OCI-LY3 (cell line): ENCODE results near the gene ATP8A2.

Source experiments
- H2AFZ ChIP-seq: fragments of 200-600, 300-600 bp; shearing (Covaris generic); 2 replicates; pipeline ENCODE4 v1.6.0; 2014; ENCODE audit warnings: antibody characterized with exemption, low read depth, low read length
- H3K27ac ChIP-seq: fragments of 200-600, 300-600 bp; sonication (generic); 2 replicates; pipeline ENCODE4 v1.5.1; 2014; ENCODE audit warnings: mild to moderate bottlenecking, low read length, moderate library complexity, mixed read lengths
- H3K27me3 ChIP-seq: fragments of 200-600, 300-600 bp; sonication (generic); 2 replicates; pipeline ENCODE4 v1.6.1; 2014; ENCODE audit warnings: low read depth, low read length, mixed read lengths
- H3K36me3 ChIP-seq: fragments of 200-600, 300-600 bp; sonication (generic); replicated peaks from 2 replicates; pipeline ENCODE3; 2014; ENCODE audit warnings: low read depth, low read length, mixed read lengths
- H3K4me1 ChIP-seq: fragments of 300-600, 200-600 bp; sonication (generic); 2 replicates; pipeline ENCODE4 v1.6.1; 2014; ENCODE audit warnings: low read length, mixed read lengths
- H3K4me2 ChIP-seq: fragments of 200-600, 300-600 bp; sonication (generic); 2 replicates; pipeline ENCODE4 v1.6.1; 2014; ENCODE audit warnings: low read length, mixed read lengths
- H3K4me3 ChIP-seq: fragments of 300-600, 200-600 bp; sonication (generic); 2 replicates; pipeline ENCODE4 v1.5.1; 2014; ENCODE audit warnings: antibody characterized with exemption, mild to moderate bottlenecking, low read length, moderate library complexity
- H3K79me2 ChIP-seq: fragments of 300-600, 200-600 bp; shearing (Covaris generic); 2 replicates; pipeline ENCODE4 v1.6.1; 2014; ENCODE audit warnings: mild to moderate bottlenecking, low read length, mixed read lengths
- H3K9ac ChIP-seq: fragments of 300-600, 200-600 bp; shearing (Covaris generic); 2 replicates; pipeline ENCODE4 v1.6.0; 2014; ENCODE audit warnings: mild to moderate bottlenecking, low read length, moderate library complexity
- H3K9me3 ChIP-seq: fragments of 200-600, 300-600 bp; shearing (Covaris generic); 2 replicates; pipeline ENCODE4 v1.6.1; 2014; ENCODE audit warnings: low read length, mixed read lengths; ENCODE audit not compliant: insufficient read depth
- H4K20me1 ChIP-seq: fragments of 200-600, 300-600 bp; sonication (generic); 2 replicates; pipeline ENCODE4 v1.6.1; 2016; ENCODE audit warnings: low read length, mixed read lengths; ENCODE audit not compliant: insufficient read depth
- CTCF ChIP-seq: fragments of 200-600, 300-600 bp; sonication (generic); IDR thresholded peaks from 2 replicates; pipeline ENCODE4 v1.5.1; 2014; ENCODE audit warnings: antibody characterized with exemption, low read length, low read depth
- EZH2phosphoT487 ChIP-seq: fragments of 200-600 bp; shearing (Covaris generic); IDR thresholded peaks from 2 replicates; pipeline ENCODE4 v1.6.1; 2018; ENCODE audit warnings: antibody characterized with exemption, mixed run types, low read depth

The ATP8A2 gene

GRCh38 chr13:25742220-25742619 lies 370.4 kb downstream of the ATP8A2 start:
- H2AFZ ChIP-seq: no peak overlapping the region
- no peak overlapping the region for H3K4me3 ChIP-seq
- no peaks in the 10 kb centered on the region for H3K36me3 ChIP-seq
- H3K4me1 ChIP-seq: no peaks in the 10 kb centered on the region
- no peak for TF ChIP-seq EZH2phosphoT487
- TF ChIP-seq CTCF: no peak
- H3K4me2 ChIP-seq: no peak overlapping the region
- H3K9ac ChIP-seq: no peak overlapping the region
- H3K27me3 ChIP-seq: no peaks in the 10 kb centered on the region
- no peaks in the 10 kb centered on the region for H4K20me1 ChIP-seq
- no peak overlapping the region for H3K27ac ChIP-seq
- H3K79me2 ChIP-seq: no peaks in the 10 kb centered on the region
- H3K9me3 ChIP-seq: 0 out of 2 replicates have a peak, but pooled peaks cover 2% of the 10 kb centered on the region

- Histone ChIP-seq H3K27ac (no peak overlapping the region), H4K20me1 (no peaks in the 10 kb centered on the region), H3K4me2 (no peak overlapping the region), H3K79me2 (no peaks in the 10 kb centered on the region), H3K36me3 (no peaks in the 10 kb centered on the region), H3K4me3 (no peak overlapping the region), H3K4me1 (no peaks in the 10 kb centered on the region), H3K27me3 (no peaks in the 10 kb centered on the region), H3K9ac (no peak overlapping the region), H3K9me3 (0 out of 2 replicates have a peak, but pooled peaks cover 2% of the 10 kb centered on the region), H2AFZ (no peak overlapping the region)
- TF ChIP-seq EZH2phosphoT487 (no peak), CTCF (no peak)
Observed at GRCh38 chr13:25743421-25743820, 371.6 kb downstream of the ATP8A2 start.

GRCh38 chr13:25744178-25744577 lies 372.4 kb downstream of the ATP8A2 start:
- no peak overlapping the region for H3K27ac ChIP-seq
- no peak overlapping the region for H2AFZ ChIP-seq
- H3K9ac ChIP-seq: no peak overlapping the region
- no peaks in the 10 kb centered on the region for H3K27me3 ChIP-seq
- no peaks in the 10 kb centered on the region for H3K4me1 ChIP-seq
- no peaks in the 10 kb centered on the region for H3K36me3 ChIP-seq
- TF ChIP-seq EZH2phosphoT487 (no peak), CTCF (no peak)
- no peaks in the 10 kb centered on the region for H3K79me2 ChIP-seq
- H4K20me1 ChIP-seq: no peaks in the 10 kb centered on the region
- no peak overlapping the region for H3K4me3 ChIP-seq
- 0 out of 2 replicates have a peak, but pooled peaks cover 2% of the 10 kb centered on the region for H3K9me3 ChIP-seq
- no peak overlapping the region for H3K4me2 ChIP-seq

GRCh38 chr13:25746131-25746530 lies 374.4 kb downstream of the ATP8A2 start:
- Histone ChIP-seq H3K4me1 (peaks cover 12% of the 10 kb centered on the region), H3K4me3 (no peak overlapping the region), H3K9ac (no peak overlapping the region), H3K79me2 (no peaks in the 10 kb centered on the region), H2AFZ (no peak overlapping the region), H3K27me3 (no peaks in the 10 kb centered on the region), H3K4me2 (no peak overlapping the region), H3K9me3 (0 out of 2 replicates have a peak, but pooled peaks cover 3% of the 10 kb centered on the region), H3K36me3 (peaks cover 3% of the 10 kb centered on the region), H4K20me1 (no peaks in the 10 kb centered on the region), H3K27ac (no peak overlapping the region)
- TF ChIP-seq CTCF: no peak
- TF ChIP-seq EZH2phosphoT487: no peak
